Measurements from ENCODE around the gene RPN1. TPM values are rescaled to one million over a fixed set of nuclear protein-coding genes. Genes with fewer than 3 reads are reported as not detected.

RPN1 gene
- total and polyA plus RNA-seq, 2 donors (not counting 1 experiment from before 2014, with no cell fraction given): 40.4 to 80.6 TPM

DNA sequence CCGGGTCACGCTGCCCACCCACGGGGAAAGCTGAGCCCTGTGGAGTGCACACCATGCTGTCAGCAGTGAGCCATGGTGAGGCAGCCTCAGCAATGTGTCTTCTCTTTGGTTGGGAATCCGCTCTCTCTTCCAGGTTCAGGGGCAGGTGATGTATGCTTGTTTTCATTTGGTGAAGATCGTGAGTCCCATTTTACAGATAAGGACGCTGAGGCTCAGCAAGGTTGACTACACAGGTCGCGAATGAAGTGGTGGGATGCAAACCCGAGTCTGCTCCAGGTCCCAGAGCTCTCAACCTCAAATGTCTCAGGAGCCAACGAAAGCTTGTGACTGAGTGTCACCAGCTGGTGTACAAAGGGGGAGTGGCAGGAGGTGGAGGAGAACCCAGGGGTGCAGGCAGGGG lies 74.3 kb downstream of the RPN1 start:
- peaks cover 0 to 10% (median 5%) of the 10 kb centered on the region in 3 donors for H3K9me3 ChIP-seq (ENCODE audit: control extremely low read depth in 1 of 3, control insufficient read depth in 2 of 3, insufficient read depth in 1 of 3, low read length in 2 of 3)
- no peaks in the 10 kb centered on the region for H3K36me3 ChIP-seq (replicated peaks in 1 of 2; ENCODE audit: control extremely low read depth in 1 of 2, control insufficient read depth in 1 of 2, extremely low read depth in 1 of 2, insufficient read depth in 2 of 2, low read length in 1 of 2)
- 87% methylated on average over 10 of the region's 10 CpGs for WGBS (ENCODE audit: insufficient coverage)
- no peaks in the 10 kb centered on the region for H3K79me2 ChIP-seq (ENCODE audit: control insufficient read depth, insufficient read depth, low read length)
- H3K4me1 ChIP-seq (ENCODE audit: control insufficient read depth in 2 of 2, insufficient read depth in 2 of 2, low read length in 2 of 2): no peaks in the 10 kb centered on the region
- H3K4me3 ChIP-seq (ENCODE audit: control extremely low read depth in 1 of 5, extremely low read depth in 1 of 5, insufficient read depth in 1 of 5, low read depth in 2 of 5, low read length in 4 of 5): no peak overlapping the region
- H2AFZ ChIP-seq (ENCODE audit: insufficient read depth, low read depth, low read length, poor library complexity, severe bottlenecking): no peak overlapping the region
- ChIA-PET CTCF (interaction anchor here (1.0 kb wide), 1 partner anchor 29 kb away, joined by 3 read pairs; no protein-coding TSS in a partner anchor), POLR2A (no interaction called here)
- Mint-ChIP-seq H3K9me3 (ENCODE audit: insufficient read depth) (no peaks in the 10 kb centered on the region), H3K4me1 (no peaks in the 10 kb centered on the region), H3K27ac (no peak overlapping the region), H3K4me3 (no peak overlapping the region), H3K27me3 (peaks cover 23% of the 10 kb centered on the region)
- H3K4me2 ChIP-seq (replicated peaks; ENCODE audit: low read depth, low read length, poor library complexity, severe bottlenecking): no peak overlapping the region
- H4K20me1 ChIP-seq (ENCODE audit: control insufficient read depth, insufficient read depth, low read length, poor library complexity, severe bottlenecking): no peaks in the 10 kb centered on the region
- H3K27ac ChIP-seq (ENCODE audit: low read length in 2 of 2): no peak overlapping the region
- ATAC-seq (ENCODE audit: low read depth) (no peak), DNase-seq (no peak)
- H3K9ac ChIP-seq (ENCODE audit: low read length): no peak overlapping the region
- no peak for TF ChIP-seq EZH2 (IDR thresholded peaks at IDR 0.05; ENCODE audit: borderline replicate concordance, insufficient read depth, low read depth, low read length, poor library complexity, severe bottlenecking)
- TF ChIP-seq, protein P1, sequence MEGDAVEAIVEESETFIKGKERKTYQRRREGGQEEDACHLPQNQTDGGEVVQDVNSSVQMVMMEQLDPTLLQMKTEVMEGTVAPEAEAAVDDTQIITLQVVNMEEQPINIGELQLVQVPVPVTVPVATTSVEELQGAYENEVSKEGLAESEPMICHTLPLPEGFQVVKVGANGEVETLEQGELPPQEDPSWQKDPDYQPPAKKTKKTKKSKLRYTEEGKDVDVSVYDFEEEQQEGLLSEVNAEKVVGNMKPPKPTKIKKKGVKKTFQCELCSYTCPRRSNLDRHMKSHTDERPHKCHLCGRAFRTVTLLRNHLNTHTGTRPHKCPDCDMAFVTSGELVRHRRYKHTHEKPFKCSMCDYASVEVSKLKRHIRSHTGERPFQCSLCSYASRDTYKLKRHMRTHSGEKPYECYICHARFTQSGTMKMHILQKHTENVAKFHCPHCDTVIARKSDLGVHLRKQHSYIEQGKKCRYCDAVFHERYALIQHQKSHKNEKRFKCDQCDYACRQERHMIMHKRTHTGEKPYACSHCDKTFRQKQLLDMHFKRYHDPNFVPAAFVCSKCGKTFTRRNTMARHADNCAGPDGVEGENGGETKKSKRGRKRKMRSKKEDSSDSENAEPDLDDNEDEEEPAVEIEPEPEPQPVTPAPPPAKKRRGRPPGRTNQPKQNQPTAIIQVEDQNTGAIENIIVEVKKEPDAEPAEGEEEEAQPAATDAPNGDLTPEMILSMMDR (IDR thresholded peaks at IDR 0.05): no peak
- intact Hi-C loops (cut with micrococcal nuclease): no loop called here
- H3K27me3 ChIP-seq (replicated peaks in 1 of 4; ENCODE audit: control extremely low read depth in 1 of 4, control insufficient read depth in 3 of 4, insufficient read depth in 4 of 4, low read length in 3 of 4): peaks cover 0 to 9% (median 5%) of the 10 kb centered on the region in 4 experiments

DNA sequence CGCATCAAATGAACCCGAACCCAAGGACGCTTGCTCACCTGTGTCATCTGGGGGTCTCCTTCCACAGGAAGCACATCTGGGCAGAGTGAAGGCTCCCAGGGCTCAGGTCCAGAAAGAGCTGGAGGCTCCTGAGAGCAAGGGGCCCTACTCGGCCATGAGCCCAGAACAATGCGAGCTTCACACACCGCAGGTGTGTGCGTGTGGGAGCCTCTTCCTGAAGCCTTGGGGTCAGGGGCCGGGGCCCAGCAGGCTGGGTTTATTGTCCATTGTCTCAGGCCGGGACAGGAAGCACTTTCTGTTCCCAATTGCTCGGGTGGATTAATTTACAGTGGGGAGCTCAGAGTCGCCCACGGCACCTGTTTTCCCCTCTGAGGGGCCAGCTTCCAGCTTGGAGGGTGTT lies 74.8 kb downstream of the RPN1 start:
- no peak overlapping the region for H2AFZ ChIP-seq (ENCODE audit: insufficient read depth, low read depth, low read length, poor library complexity, severe bottlenecking)
- TF ChIP-seq EZH2 (IDR thresholded peaks at IDR 0.05; ENCODE audit: borderline replicate concordance, insufficient read depth, low read depth, low read length, poor library complexity, severe bottlenecking): no peak
- TF ChIP-seq, protein P1 (IDR thresholded peaks at IDR 0.05): no peak
- DNase-seq: no peak
- H3K9ac ChIP-seq (ENCODE audit: low read length): no peak overlapping the region
- Mint-ChIP-seq H3K27me3 (peaks cover 26% of the 10 kb centered on the region), H3K4me1 (no peaks in the 10 kb centered on the region), H3K4me3 (no peak overlapping the region), H3K27ac (no peak overlapping the region), H3K9me3 (ENCODE audit: insufficient read depth) (no peaks in the 10 kb centered on the region)
- ATAC-seq (ENCODE audit: low read depth): no peak
- ChIA-PET CTCF (interaction anchor here (1.0 kb wide), 1 partner anchor 30 kb away, joined by 3 read pairs; no protein-coding TSS in a partner anchor), POLR2A (no interaction called here)
- intact Hi-C loops (cut with micrococcal nuclease): no loop called here
- H3K4me3 ChIP-seq (ENCODE audit: control extremely low read depth in 1 of 5, extremely low read depth in 1 of 5, insufficient read depth in 1 of 5, low read depth in 2 of 5, low read length in 4 of 5): no peak overlapping the region
- WGBS (ENCODE audit: insufficient coverage): 93% methylated on average over 12 of the region's 12 CpGs
- H3K79me2 ChIP-seq (ENCODE audit: control insufficient read depth, insufficient read depth, low read length): no peaks in the 10 kb centered on the region
- H3K4me2 ChIP-seq (replicated peaks; ENCODE audit: low read depth, low read length, poor library complexity, severe bottlenecking): no peak overlapping the region
- H3K36me3 ChIP-seq (replicated peaks in 1 of 2; ENCODE audit: control extremely low read depth in 1 of 2, control insufficient read depth in 1 of 2, extremely low read depth in 1 of 2, insufficient read depth in 2 of 2, low read length in 1 of 2): no peaks in the 10 kb centered on the region
- peaks cover 0 to 10% (median 5%) of the 10 kb centered on the region in 3 donors for H3K9me3 ChIP-seq (ENCODE audit: control extremely low read depth in 1 of 3, control insufficient read depth in 2 of 3, insufficient read depth in 1 of 3, low read length in 2 of 3)
- no peaks in the 10 kb centered on the region for H4K20me1 ChIP-seq (ENCODE audit: control insufficient read depth, insufficient read depth, low read length, poor library complexity, severe bottlenecking)
- H3K4me1 ChIP-seq (ENCODE audit: control insufficient read depth in 2 of 2, insufficient read depth in 2 of 2, low read length in 2 of 2): no peaks in the 10 kb centered on the region
- peaks cover 0 to 9% (median 5%) of the 10 kb centered on the region in 4 experiments for H3K27me3 ChIP-seq (replicated peaks in 1 of 4; ENCODE audit: control extremely low read depth in 1 of 4, control insufficient read depth in 3 of 4, insufficient read depth in 4 of 4, low read length in 3 of 4)
- H3K27ac ChIP-seq (ENCODE audit: low read length in 2 of 2): no peak overlapping the region

All from B cell (primary cell).